Fibroblast of the aortic adventitia (primary cell): ENCODE results near the gene ZMYND8. TPM values are rescaled to one million over a fixed set of nuclear protein-coding genes. Genes with fewer than 3 reads are reported as not detected.
"Not testable (repeated sequence)": the region's sequence is repeated elsewhere in the genome, so short reads cannot be mapped to it uniquely, and the experiment has no call there.

Experiments
- DNase-seq: peaks from one replicate; pipeline ENCODE4 v3.0.0-alpha.2; 2010; ENCODE audit warnings: low read depth
- H3K4me3 ChIP-seq: 2 replicates; pipeline ENCODE4 v1.5.1; 2011; ENCODE audit warnings: low read depth, mild to moderate bottlenecking, control low read depth, low read length, moderate library complexity
- total RNA-seq: library from RNA; depleted of rRNA; stranded (reverse); fragments of >200 nt; gene quantifications from 2 replicates; pipeline ENCODE4 v1.2.3, GENCODE V29; 2012; ENCODE audit warnings: low replicate concordance
- TF ChIP-seq, protein P1 (sequence below): IDR thresholded peaks from 2 replicates; pipeline ENCODE4 v1.5.1; 2011; ENCODE audit warnings: mild to moderate bottlenecking, low read length, control low read depth, inconsistent platforms; ENCODE audit not compliant: insufficient read depth

Gene ZMYND8
- total RNA-seq, 1 donor, result 24.0 TPM

DNA sequence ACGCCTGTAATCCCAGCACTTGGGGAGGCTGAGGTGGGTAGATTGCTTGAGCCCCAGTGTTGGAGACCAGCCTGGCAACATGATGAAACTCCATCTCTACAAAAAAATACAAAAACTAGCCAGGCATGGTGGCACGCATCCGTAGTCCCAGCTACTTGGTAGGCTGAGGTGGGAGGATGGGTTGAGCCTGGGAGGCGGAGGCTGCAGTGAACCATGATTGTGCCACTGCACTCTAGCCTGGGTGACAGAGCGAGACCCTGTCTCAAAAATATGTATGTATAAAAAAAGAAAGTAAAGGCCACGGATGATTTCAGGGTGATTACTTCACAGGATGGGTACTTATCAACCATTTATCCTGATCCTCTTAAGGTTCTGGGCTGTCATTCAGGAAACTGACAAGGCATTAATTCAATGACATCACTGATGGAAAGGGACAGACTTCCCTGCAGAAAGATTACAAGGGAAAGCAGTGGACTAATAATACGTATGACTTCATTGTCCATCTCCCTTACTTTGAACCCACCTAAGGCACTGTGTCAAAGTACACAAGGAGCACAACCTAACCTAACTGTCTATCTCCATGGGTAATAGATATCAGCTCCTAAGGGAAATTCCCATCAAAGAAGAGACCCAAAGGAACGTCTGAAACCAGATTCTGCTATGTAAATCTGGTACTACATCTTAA, 61.2 kb downstream of the ZMYND8 start:
- H3K4me3 ChIP-seq, result no peak overlapping the region
- TF ChIP-seq, protein P1, sequence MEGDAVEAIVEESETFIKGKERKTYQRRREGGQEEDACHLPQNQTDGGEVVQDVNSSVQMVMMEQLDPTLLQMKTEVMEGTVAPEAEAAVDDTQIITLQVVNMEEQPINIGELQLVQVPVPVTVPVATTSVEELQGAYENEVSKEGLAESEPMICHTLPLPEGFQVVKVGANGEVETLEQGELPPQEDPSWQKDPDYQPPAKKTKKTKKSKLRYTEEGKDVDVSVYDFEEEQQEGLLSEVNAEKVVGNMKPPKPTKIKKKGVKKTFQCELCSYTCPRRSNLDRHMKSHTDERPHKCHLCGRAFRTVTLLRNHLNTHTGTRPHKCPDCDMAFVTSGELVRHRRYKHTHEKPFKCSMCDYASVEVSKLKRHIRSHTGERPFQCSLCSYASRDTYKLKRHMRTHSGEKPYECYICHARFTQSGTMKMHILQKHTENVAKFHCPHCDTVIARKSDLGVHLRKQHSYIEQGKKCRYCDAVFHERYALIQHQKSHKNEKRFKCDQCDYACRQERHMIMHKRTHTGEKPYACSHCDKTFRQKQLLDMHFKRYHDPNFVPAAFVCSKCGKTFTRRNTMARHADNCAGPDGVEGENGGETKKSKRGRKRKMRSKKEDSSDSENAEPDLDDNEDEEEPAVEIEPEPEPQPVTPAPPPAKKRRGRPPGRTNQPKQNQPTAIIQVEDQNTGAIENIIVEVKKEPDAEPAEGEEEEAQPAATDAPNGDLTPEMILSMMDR, result no peak
- DNase-seq, result no peak

DNA sequence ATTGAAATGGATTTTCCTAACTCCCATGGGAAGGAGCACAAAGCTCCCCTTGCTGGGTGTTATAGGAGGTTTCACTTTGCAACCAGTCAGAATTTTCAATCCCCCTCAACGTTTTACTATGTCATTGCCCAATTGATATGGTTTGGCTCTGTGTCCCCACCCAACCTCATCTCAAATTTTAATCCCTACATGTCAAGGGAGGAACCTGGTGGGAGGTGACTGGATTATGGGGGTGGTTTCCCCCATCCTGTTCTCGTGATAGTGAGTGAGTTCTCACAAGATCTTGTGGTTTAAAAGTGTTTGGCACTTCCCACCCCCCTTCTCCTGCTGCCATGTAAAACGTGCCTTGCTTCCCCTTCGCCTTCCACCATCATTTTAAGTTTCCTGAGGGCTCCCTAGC, 62.9 kb downstream of the ZMYND8 start:
- no peak for DNase-seq
- H3K4me3 ChIP-seq, result no peak overlapping the region
- TF ChIP-seq, protein P1, result no peak

DNA sequence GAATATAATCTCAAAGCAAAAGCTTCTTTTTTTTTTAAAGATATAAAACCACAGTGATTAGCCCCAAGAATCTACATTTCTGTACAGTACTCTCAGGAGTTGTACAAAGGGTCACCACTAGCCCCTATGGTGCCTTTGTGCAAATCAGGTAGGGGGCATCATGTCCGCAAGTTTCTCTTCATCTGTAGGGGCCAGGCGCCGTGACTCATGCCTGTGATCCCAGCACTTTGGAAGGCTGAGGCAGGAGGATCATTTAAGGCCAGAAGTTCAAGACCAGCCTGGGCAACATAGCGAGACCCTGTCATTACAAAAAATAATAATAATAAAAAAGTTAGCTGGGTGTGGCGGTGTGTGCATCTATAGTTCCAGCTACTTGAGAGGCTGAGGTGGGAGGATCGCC, 63.9 kb downstream of the ZMYND8 start:
- no peak overlapping the region for H3K4me3 ChIP-seq
- no peak for DNase-seq
- TF ChIP-seq, protein P1, result no peak

DNA sequence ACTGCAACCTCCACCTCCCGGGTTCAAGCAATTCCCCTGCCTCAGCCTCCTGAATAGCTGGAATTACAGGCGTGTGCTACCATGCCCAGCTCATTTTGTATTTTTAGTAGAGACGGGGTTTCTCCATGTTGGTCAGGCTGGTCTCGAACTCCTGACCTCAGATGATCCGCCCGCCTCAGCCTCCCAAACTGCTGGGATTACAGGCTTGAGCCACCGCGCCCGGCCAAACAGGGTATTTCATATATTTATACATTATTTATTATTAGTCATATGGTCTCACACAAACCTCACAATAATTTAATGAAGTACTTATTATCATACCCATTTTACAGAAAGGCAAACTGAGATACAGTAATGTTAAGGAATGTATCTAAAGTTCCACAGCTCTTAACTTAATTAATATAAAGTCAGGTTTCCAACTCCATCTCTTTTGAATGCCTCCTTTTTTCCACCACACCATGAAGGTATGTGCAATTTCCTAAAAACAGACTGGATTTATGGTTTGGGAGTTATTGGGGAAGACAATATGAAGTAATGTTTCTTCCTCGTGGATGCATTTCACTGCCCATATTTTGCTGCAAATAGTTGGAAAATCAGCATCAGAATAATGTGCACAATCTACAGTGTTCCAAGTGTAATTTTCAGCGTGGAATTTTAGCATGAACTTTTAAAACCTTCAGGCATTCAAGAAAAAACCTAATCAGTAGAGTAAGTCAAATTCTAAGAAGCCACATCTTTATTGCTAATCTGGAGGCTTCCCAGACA, 65.7 kb downstream of the ZMYND8 start:
- no peak for DNase-seq
- H3K4me3 ChIP-seq, result no peak overlapping the region
- TF ChIP-seq, protein P1, result no peak

DNA sequence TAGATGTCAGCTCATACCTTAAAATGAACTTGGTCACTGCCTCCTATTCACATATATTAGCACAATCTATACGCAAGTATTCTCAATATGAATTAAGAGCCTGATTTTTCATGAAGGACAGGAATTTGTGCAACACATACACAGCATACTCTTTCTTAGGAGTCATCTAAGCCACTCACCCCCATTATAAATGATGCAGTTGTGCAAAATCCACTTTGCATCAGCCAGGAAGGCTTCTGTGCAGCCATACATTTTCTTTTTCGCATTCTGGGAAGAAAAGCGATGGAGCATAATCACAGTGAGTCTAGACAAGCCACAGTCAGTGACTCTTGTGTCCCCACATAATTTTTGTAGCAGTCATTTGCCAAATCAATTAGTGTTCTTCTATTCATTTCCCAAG, 66.5 kb downstream of the ZMYND8 start:
- DNase-seq, result no peak
- TF ChIP-seq, protein P1, result no peak
- no peak overlapping the region for H3K4me3 ChIP-seq

DNA sequence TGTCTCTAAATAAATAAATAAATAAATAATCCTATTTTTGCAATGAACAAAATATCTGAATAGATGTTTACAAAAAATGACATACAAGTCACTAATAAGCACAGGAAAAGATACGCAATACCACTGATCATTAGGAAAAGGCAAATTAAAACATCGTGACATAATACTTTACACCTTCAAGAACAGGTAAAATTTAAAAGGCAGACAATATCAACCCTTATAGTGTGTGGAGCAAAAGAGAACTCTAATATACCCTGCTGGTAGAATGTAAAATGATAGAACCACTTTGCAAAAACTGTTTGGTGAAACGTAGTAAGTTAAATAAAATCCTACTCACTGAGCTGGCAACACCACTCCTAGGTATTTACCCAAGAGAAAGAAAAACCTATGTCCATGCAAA, 67.4 kb downstream of the ZMYND8 start:
- H3K4me3 ChIP-seq, result no peak overlapping the region

DNA sequence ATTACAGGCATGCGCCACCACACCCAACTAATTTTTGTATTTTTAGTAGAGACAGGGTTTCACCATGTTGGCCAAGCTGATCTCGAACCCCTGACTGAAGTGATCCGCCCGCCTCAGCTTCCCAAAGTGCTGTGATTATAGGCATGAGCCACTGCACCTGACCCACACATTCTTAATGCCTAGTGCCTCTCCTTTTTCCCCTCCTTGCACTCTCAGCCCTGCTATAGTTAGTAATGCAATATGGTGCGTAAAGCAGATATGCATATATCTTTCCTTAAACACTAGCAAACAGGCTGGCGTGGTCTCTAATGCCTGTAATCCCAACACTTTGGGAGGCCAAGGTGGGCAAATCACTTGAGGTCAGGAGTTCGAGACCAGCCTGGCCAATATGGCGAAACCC, 68.0 kb downstream of the ZMYND8 start:
- not testable (repeated sequence) for H3K4me3 ChIP-seq, DNase-seq

More for the DNA sequence above, 67.4 kb downstream of the ZMYND8 start:
- DNase-seq, result no peak
- TF ChIP-seq, protein P1, result no peak
